Astrocyte of the hippocampus (primary cell): ENCODE results near the gene STARD13.

Experiments
- DNase-seq: peaks from one replicate; pipeline ENCODE4 v3.0.0; 2011; ENCODE audit warnings: low read depth, low spot score

Gene STARD13

DNA sequence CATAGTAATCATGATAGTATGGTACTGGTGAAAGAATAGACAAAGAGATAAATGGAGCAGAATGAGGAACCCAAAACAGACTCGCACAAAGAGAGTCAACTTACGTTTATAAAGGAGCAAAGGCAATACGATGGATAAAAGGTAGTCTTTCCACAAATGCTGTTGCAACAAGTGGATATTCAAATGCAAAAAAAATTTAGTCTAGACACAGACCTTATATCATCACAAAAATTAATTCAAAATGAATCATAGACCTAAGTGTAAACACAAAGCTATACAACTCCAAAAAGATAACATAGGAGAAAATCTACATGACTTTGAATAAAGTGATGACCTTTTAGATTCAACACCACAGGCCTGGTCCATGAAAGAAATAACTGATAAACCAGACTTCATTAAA, 137.7 kb downstream of the STARD13 start:
- no peak for DNase-seq

- DNase-seq: no peak
Measured at GRCh38 chr13:33146843-33147611, 138.5 kb downstream of the STARD13 start.

DNA sequence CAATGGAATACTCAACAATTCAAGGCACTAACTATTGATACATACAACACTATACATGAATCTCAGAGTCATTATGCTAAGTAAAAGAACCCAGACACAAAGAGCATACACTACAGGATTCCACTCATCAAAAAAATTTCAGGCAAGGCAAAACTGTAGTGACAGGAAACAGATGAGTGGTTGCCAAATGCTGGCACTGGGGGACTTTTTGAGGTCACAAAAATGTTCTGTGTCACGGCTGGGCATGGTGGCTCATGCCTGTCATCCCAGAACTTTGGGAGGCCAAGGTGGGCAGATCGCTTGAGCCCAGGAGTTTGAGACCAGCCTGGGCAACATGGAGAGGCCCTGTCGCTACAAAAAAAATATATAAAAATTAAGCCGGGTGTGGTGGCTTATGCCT, 139.9 kb downstream of the STARD13 start:
- DNase-seq: no peak

DNA sequence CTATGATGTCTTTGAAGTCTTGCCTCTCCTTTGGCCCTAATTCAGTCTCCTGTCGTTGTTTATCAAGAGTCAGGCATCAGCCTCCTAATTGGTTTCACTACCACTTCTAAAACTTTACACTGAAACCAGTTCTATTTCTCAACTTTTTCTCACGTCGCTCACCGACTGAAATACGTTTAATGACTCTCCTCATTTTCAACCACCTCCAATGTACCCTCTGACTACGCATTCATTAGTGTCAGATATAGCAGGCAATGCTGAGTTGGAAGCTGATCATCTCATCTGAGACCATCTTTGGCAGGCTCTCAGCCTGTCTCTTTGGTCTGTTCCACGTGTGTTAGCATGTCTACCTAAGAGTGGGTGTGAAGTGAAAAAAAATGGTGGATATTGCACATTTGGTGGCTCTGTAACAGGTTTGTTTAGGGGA, 141.2 kb downstream of the STARD13 start:
- DNase-seq: no peak

DNA sequence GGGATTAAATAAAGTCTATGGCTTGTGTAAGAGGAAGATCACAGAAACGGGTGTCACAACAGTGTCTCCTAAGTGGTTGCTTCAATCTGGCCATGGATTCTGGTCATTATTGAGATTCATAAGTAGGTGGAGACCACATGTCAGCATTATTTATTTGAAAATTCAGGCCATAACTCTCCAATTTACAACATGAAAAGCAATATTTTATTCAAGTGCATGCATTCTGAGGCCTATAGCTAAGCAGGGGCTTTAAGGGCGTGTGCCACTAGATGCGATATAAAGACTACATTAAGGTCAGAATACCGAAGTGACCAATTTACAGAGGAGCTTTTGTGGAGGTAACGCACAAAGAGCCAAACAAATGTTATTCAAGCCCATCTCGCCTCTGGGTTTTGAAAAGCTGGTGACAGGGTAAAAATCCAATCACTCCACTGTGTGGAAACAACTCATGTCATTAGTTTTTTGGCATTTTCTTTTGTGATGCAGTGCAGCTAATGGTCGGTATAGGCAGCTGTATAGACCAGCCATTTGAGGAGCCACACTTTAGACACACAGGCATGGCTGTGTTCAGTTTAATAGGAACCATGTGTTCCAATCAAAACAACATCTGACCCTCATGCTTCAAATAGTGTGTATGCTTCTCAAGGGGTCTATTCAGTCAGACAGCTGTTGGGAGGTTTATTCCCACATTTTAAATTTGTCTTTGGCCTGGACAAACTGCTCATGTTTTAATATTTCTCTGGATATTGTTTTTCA, 145.6 kb downstream of the STARD13 start:
- no peak for DNase-seq

- DNase-seq: peak; percentile 58
Measured at GRCh38 chr13:33139184-33139583, 146.4 kb downstream of the STARD13 start.

DNA sequence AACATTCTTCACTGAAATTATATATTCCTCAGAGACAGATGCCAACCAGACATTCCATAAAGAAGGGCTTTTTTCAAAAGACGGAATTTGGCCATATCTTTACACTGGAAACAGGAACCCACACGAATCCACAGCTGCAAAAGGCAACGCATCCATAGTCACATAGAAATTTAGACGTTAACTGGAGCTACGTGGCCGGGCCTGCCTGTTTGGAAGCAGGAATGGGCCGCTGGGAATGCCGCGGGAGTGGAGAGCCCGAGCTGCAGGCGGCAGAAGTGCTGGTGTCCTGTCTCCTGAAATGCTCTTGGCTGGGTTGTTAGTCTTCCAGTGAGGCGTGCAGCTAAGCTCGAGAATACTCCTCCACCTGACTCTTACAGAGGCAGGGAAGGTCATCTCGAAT, 147.1 kb downstream of the STARD13 start:
- no peak for DNase-seq

DNA sequence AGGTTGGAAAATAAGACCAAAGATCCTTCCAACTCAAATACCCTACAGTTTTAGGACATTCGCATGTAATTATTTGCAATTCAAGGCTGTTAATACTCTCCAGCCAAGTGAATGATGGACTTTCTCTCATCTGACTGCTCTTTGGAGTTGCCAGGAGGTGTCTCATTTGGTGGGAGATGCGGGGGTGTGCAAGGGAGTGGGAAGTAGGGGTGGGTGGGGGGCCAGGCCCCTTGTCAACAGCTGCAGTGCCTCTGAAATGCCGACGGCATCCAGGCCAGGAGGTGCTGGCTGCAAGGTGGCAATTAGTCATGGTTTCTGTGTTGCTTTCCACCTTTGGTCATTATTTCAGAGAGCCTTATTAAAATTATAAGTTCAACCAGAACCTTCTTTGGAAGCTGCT, 147.8 kb downstream of the STARD13 start:
- DNase-seq: no peak

- no peak for DNase-seq
Measured at GRCh38 chr13:33135097-33135496, 150.5 kb downstream of the STARD13 start.

DNA sequence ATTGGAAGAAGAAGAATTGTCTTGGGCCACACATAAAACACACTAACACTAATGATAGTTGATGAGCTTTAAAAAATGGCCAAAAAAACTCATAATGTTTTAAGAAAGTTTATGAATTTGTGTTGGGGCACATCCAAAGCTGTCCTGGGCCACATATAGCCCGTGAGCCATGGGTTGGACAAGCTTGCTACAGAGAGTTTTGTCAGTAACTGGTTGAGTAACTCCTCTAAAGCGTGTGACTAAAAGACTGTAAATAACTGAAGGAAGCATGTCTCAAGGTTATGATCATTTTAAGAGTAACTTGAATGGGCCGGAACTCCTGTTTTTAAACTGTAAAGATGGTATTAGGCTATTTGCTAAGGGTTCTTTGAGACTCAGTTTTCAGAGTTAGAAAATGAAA, 151.3 kb downstream of the STARD13 start:
- DNase-seq: no peak

DNA sequence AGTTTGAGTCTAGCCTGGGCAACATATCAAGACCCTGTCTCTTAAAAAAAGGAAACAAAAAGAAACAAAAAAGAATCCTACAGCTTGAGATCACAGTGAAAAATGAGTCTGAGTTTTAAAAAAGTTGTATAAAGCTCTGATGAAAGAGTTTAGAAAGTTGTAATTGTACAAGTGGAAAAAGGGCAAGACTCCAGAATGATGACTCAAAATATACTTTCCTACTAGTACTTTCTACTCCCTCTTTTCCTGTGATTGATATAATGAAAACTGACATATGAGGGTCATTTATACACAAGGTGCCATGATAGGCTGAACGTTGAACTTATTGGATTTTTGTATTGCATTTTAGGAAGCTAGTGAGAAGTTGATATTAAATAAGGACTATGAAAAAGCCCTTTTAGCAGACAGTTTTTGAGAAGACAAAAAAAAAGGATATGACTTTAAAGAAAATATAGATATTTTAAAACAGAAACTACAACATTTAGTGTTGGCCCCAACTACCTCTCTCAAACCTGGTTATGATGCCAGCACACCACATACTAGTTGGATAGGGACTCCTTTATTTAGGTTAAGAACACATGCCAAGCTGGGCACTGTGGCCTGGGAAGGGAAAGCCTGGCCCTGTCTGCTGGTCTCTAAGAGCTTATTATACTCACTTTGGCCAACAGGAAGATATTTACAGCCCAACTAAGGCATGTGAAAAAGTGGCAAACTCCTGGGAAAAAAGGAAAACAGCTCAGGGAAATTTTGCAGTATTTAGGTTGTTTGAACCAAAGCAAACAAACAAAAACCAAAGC, 152.7 kb downstream of the STARD13 start:
- peak; percentile 44 for DNase-seq

- no peak for DNase-seq
Measured at GRCh38 chr13:33129886-33130285, 155.7 kb downstream of the STARD13 start.

DNA sequence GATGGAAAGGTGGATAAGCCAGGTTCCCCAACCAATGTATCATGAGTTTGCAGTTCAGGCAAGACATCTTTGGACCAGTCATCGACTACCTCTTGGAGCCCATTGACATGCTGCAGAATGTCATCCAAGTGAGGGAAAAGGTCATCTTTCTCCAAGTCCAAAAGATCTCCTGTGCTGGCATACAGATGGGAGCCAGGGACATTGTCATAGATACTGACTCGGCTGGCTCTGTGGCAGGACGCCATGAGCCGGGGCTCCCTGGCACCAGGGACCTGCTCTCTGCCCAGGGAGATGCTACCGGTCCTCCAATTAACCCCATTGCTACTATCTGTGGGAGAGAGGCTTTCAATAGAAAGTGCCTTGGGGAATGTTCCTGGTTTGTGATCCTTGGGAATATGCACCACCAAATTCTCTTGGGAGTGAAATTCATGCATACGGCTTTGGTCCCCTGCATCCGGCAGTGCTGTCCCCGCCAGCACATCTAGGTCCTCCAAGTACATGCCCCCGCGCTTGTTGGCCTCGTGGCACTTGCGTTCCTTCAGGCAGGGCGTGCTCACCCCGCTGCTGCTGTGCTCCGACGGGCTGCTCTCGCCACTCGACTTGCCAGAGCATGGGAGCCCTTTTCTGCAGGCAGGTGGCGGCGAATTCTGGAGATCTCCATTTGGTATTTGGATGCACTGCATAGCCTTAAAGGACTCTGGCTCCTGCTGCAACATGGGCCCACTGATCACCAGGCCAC, 156.3 kb downstream of the STARD13 start:
- DNase-seq: no peak

DNA sequence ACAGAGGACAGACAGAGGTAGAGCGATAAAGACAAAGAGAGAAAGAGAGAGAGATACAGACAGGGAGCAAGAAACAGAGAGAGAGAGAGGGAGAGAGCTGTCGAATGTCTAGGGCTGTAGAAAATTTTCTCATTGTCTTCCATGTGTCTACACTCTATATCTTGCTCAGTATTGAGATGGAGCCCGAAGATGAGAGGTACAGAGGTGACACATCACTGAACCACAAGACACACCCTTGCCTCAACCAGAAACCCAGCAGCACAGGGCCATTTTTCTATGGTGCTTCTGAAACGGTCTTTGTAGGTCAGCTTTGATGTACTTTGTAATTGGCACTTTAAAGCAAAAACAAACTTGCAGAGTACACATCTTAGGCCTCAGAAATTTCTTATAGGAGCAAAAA, 157.4 kb downstream of the STARD13 start:
- no peak for DNase-seq

GRCh38 chr13:33127009-33127551, 158.5 kb downstream of the STARD13 start:
- no peak for DNase-seq

DNA sequence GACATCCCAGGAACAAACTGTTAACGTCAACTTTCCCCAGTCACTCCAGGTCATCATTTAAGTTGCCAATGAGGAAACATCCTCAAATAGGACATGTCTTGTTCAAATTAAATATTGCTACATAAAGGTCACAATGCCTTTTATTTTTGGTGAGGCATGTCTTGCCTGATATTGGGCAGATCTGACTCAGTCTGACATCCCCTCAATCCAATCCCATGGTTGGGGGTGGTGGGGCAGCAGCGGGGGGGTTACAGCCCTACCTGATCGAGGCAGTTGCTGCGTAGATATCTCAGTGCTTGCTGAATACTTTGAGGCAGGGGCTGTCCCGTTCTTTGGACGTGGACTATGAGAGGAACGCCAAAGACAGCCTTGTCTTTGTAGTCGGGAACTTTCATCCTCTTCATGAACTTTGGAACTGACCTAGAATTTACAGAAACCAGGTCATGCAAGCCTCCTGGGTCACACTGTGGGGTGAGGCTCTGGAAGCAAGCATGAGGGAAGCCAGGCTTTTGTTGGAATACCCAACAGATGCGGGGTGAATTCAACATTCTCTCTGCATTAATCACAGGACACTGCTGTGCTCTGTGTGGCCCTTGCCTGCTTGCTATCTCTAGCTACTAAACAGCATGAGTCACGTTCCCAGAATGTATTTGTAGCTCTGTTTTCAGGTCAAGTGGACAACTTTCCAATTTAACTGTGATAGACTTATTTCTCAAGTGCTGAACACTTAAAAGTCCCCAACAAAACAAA, 159.6 kb downstream of the STARD13 start:
- DNase-seq: peak; percentile 93

DNA sequence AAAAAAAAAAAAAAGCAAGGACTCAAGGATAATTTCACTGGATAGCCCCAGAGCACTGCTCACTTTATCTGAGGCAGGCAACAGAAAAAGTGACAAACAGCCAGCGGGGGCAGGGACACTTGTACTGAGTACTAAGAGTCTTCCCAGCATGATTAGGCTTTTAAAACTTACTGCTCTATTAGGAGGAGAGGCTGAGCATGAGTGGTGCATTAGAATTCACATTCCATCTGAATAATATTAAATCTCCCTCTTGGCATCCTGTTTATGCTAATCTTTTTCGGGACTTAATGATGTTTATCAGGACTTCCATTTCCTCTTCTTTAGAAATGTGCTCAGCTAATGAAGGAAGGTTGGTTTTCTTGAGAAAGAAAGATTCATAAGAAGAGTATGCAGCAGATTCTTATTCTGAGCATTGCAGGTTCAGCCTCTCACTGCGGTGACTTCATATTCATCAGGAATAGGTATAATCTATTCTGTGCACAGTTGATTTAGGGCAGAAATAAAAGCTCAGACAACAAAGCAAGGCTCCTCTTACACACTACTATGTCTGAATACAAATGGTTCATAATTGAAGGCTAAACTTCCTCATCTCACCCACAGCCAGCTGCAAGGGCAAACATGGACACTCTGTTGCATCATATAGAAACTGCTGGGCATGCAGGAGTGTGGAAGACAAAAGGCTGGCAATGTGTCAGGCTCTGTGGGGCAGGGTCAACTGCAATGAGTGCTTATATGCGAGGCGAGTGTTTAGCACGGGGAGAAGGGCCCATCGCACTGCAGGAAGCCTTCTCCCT, 162.3 kb downstream of the STARD13 start:
- peak; percentile 68 for DNase-seq

GRCh38 chr13:33119856-33120543, 165.6 kb downstream of the STARD13 start:
- DNase-seq: peak; percentile 65
